ENCODE data around the gene UBN1. TPM values are rescaled to one million over a fixed set of nuclear protein-coding genes. Genes with fewer than 3 reads are reported as not detected.

Gene UBN1, protein sequence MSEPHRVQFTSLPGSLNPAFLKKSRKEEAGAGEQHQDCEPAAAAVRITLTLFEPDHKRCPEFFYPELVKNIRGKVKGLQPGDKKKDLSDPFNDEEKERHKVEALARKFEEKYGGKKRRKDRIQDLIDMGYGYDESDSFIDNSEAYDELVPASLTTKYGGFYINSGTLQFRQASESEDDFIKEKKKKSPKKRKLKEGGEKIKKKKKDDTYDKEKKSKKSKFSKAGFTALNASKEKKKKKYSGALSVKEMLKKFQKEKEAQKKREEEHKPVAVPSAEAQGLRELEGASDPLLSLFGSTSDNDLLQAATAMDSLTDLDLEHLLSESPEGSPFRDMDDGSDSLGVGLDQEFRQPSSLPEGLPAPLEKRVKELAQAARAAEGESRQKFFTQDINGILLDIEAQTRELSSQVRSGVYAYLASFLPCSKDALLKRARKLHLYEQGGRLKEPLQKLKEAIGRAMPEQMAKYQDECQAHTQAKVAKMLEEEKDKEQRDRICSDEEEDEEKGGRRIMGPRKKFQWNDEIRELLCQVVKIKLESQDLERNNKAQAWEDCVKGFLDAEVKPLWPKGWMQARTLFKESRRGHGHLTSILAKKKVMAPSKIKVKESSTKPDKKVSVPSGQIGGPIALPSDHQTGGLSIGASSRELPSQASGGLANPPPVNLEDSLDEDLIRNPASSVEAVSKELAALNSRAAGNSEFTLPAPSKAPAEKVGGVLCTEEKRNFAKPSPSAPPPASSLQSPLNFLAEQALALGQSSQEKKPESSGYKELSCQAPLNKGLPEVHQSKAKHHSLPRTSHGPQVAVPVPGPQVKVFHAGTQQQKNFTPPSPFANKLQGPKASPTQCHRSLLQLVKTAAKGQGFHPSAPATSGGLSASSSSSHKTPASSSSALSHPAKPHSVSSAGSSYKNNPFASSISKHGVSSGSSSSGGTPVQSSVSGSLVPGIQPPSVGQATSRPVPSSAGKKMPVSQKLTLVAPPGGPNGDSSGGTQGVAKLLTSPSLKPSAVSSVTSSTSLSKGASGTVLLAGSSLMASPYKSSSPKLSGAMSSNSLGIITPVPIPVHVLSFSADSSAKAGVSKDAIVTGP (N-terminal part only)
- 36.1 TPM for total RNA-seq
- long read RNA-seq, full-length matches to known transcripts: 4 of 84 reads
- long read RNA-seq, partial matches to known transcripts: 51 of 84 reads
- long read RNA-seq, other reads (novel, unspliced or antisense): 29 of 84 reads

DNA sequence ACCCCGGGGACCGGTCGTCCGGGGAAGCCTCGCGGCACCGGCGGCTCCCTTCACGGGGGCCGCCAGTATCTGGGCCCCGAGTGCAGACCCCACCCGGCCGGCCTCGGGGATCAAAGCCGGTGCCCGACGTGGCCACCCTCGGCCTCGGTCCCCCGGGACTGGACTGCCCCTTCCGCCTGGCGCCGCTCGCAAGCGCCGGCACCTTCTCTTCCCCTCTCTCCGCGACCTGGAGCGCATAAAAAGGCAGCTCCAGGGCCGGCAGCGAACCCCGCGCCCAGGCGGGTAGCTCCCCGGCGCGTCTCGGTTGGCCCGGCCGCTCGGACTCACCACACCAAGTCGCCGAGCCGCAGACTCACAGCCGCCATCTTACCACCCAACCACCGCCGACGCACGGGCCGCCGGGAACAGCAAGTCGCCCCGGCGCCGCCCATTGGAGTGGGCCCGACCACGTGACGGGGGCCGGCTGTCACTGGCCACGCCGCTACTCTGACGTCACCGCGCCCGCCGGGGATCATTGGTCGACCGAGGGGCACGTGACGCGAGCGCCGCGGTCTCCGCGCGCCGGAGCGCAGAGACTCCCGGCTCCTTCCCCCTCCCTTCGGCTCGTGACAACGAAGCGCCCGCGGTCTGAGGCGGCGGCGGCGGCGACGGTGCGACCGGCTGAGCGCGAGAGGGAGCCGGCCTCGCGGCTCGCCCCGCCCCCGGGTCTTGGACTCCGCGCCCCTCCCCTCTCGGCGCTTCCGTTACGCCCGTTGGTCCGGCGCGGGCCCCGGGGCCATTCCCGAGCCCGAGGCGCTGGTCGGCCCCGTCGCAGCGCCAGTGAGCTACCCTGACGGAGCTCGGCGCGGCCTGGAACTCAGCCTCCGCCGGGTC is at the start of gene UBN1, which contains the start of gene GLYR1:
UBN1 (plus strand) TSS at position 581 of the 873 bp plus-strand sequence. CDS start 5,437 bp downstream, outside the sequence.
GLYR1 (minus strand) TSS at position 388 of the 873 bp plus-strand sequence; CDS start at position 365, 23 bp downstream.
- TF ChIP-seq, protein P1, sequence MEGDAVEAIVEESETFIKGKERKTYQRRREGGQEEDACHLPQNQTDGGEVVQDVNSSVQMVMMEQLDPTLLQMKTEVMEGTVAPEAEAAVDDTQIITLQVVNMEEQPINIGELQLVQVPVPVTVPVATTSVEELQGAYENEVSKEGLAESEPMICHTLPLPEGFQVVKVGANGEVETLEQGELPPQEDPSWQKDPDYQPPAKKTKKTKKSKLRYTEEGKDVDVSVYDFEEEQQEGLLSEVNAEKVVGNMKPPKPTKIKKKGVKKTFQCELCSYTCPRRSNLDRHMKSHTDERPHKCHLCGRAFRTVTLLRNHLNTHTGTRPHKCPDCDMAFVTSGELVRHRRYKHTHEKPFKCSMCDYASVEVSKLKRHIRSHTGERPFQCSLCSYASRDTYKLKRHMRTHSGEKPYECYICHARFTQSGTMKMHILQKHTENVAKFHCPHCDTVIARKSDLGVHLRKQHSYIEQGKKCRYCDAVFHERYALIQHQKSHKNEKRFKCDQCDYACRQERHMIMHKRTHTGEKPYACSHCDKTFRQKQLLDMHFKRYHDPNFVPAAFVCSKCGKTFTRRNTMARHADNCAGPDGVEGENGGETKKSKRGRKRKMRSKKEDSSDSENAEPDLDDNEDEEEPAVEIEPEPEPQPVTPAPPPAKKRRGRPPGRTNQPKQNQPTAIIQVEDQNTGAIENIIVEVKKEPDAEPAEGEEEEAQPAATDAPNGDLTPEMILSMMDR (IDR thresholded peaks at IDR 0.05): no peak
- peaks cover 56% of the 10 kb centered on the region for H3K4me1 ChIP-seq
- H3K9me3 ChIP-seq: no peaks in the 10 kb centered on the region
- H3K36me3 ChIP-seq: peaks cover 30% of the 10 kb centered on the region
- intact Hi-C loops (cut with DNase I): no loop called here
- peak within 1 kb of the TSS; percentile 97 for H3K27ac ChIP-seq
- DNase-seq: peak; percentile 100
- peak; percentile 97 to 98 for ATAC-seq
- H3K27me3 ChIP-seq (ENCODE audit: low read depth): no peaks in the 10 kb centered on the region
- H3K4me3 ChIP-seq: peak within 1 kb of the TSS; percentile 92

DNA sequence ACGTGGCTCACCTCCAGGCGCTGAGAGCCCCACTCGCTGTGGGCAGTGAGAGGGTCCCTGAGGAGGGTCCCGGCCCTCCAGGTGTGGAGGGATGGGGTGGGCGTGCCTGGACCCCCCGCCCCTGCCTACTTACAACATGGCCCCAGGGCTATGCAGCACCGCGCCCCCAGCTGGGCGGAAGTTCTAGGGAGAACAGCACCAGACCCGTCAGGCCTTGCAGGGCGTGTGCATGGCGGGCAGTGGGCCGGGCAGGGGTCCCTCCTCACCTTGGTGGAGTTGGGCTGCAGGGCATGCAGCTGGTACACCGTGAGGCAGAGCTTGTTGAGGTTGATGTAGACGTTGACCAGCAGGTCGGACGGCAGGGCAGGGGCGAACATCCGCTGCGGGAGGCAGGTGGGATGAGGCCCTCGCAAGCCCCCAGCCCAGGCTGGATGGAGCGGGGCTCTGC is 49.5 kb upstream of the UBN1 start:
- Histone ChIP-seq H3K27me3 (ENCODE audit: low read depth) (no peaks in the 10 kb centered on the region), H3K9me3 (no peaks in the 10 kb centered on the region), H3K4me1 (peaks cover 21% of the 10 kb centered on the region), H3K27ac (no peak overlapping the region), H3K36me3 (peaks cover 14% of the 10 kb centered on the region), H3K4me3 (no peak overlapping the region)
- ATAC-seq (no peak), DNase-seq (no peak)
- TF ChIP-seq, protein P1 (IDR thresholded peaks at IDR 0.05): no peak
- intact Hi-C loops (cut with DNase I): no loop called here

DNA sequence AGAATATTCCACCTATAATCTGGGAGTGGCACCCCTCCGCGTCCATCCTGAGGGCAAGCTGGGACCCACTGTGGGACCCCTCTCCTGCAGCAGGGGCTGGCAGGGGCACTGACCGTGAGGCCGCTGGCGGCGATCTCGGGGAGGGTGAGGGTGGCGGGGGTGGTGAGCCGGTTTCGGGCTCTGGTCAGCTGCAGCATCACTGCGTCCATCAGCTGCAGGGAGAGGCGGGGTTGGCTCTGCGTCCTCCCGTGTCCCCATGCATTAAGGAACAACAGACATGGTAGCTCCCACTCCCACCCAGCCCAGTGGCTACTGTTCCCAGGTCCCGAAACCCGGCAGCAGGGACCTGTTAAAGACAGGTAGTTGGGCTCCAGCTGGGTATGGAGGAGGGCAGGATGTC is 48.8 kb upstream of the UBN1 start:
- no peak for DNase-seq

DNA sequence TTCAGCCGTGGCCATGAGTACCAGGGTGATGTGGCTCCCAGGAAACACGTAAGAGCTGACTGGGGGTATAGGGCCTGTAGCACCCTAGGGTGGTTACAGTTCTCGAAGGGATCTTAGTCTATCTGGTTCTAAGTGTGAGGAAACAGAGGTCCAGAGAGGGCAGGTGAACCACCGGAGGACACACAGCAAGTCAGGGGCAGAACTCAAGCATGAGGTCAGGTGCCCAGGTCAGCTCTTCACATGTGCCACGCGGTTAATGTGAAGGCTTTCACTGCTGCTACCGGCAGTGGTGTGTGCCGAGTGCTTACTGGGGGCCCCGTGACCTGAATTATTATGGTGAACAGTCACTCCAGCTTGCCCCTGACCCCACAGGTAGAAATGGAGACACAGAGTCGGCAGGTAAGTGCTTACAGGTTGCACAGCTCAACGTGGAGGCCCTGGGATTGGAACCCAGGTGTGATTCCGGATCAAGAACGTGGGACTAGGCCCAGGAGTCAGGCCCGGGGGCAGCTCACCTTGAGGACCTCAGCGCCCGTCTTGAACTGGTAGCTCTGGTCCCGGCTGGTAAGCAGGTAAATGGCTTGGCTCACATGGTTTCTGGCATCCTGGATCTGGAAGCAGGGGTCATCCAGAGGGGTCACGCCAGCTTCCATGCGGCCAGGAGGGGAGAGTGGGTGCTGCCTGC is 48.0 kb upstream of the UBN1 start:
- Histone ChIP-seq H3K4me1 (peaks cover 31% of the 10 kb centered on the region), H3K27me3 (ENCODE audit: low read depth) (no peaks in the 10 kb centered on the region), H3K27ac (no peak overlapping the region), H3K4me3 (no peak overlapping the region), H3K9me3 (no peaks in the 10 kb centered on the region), H3K36me3 (peaks cover 16% of the 10 kb centered on the region)
- DNase-seq (no peak), ATAC-seq (no peak)
- intact Hi-C loops (cut with DNase I): no loop called here
- TF ChIP-seq, protein P1 (IDR thresholded peaks at IDR 0.05): no peak

More for the DNA sequence above, 48.8 kb upstream of the UBN1 start:
- no peak for ATAC-seq
- TF ChIP-seq, protein P1 (IDR thresholded peaks at IDR 0.05): no peak
- no peak overlapping the region for H3K4me3 ChIP-seq
- H3K36me3 ChIP-seq: peaks cover 14% of the 10 kb centered on the region
- intact Hi-C loops (cut with DNase I): no loop called here
- no peaks in the 10 kb centered on the region for H3K27me3 ChIP-seq (ENCODE audit: low read depth)
- no peaks in the 10 kb centered on the region for H3K9me3 ChIP-seq
- no peak overlapping the region for H3K27ac ChIP-seq
- peaks cover 27% of the 10 kb centered on the region for H3K4me1 ChIP-seq

All from lower lobe of right lung (tissue), 2 donors.